Fibroblast of lung (primary cell): ENCODE measurements around the gene CCDC50. TPM values are rescaled to one million over a fixed set of nuclear protein-coding genes. Genes with fewer than 3 reads are reported as not detected.

Source experiments
- DNase-seq, 2 donors: peaks; one replicate each; pipeline versions ENCODE4 v3.0.0 to v3.0.0-alpha.2; 2010; ENCODE audit warnings: low read depth in 2 of 2
- H2AFZ ChIP-seq: 2 replicates; pipeline ENCODE4 v1.5.1; 2012; ENCODE audit warnings: low read length, control low read depth, inconsistent platforms
- H3K27ac ChIP-seq: 2 replicates; pipeline ENCODE4 v1.5.1; 2011; ENCODE audit warnings: low read length, control low read depth; ENCODE audit not compliant: insufficient read depth
- H3K27me3 ChIP-seq: 2 replicates; pipeline ENCODE4 v1.5.1; 2011; ENCODE audit warnings: mild to moderate bottlenecking, low read length; ENCODE audit not compliant: control insufficient read depth, insufficient read depth
- H3K36me3 ChIP-seq: 2 replicates; pipeline ENCODE4 v1.5.1; 2011; ENCODE audit warnings: low read length; ENCODE audit not compliant: control insufficient read depth, insufficient read depth
- H3K4me1 ChIP-seq: 2 replicates; pipeline ENCODE4 v1.5.1; 2011; ENCODE audit warnings: low read length; ENCODE audit not compliant: control insufficient read depth, insufficient read depth; ENCODE audit errors: extremely low read depth
- H3K4me2 ChIP-seq: 2 replicates; pipeline ENCODE4 v1.5.1; 2011; ENCODE audit warnings: low read length, control low read depth; ENCODE audit not compliant: insufficient read depth; ENCODE audit errors: extremely low read depth
- H3K4me3 ChIP-seq, 4 experiments: fragments of 200-600 bp in 1 of 4; sonication (generic) in 1 of 4; replicated peaks in 1 of 4; 2 replicates each; pipeline ENCODE4 v1.5.1; 2011 to 2016; ENCODE audit warnings: low read length in 4 of 4, low read depth in 3 of 4, mild to moderate bottlenecking in 3 of 4, control low read depth in 2 of 4, inconsistent platforms in 1 of 4, mixed read lengths in 1 of 4; ENCODE audit not compliant: insufficient read depth in 1 of 4; ENCODE audit errors: control extremely low read depth in 1 of 4
- H3K79me2 ChIP-seq: 2 replicates; pipeline ENCODE4 v1.5.1; 2012; ENCODE audit warnings: mild to moderate bottlenecking, low read length, inconsistent platforms; ENCODE audit not compliant: control insufficient read depth, insufficient read depth
- H3K9ac ChIP-seq: 2 replicates; pipeline ENCODE4 v1.5.1; 2011; ENCODE audit warnings: mild to moderate bottlenecking, low read length, control low read depth; ENCODE audit not compliant: insufficient read depth
- H3K9me3 ChIP-seq: 2 replicates; pipeline ENCODE4 v1.5.1; 2012; ENCODE audit warnings: low read depth, low read length; ENCODE audit not compliant: control insufficient read depth, insufficient read depth
- H4K20me1 ChIP-seq: 2 replicates; pipeline ENCODE4 v1.5.1; 2011; ENCODE audit warnings: low read length; ENCODE audit not compliant: control insufficient read depth, insufficient read depth; ENCODE audit errors: extremely low read depth
- EZH2 ChIP-seq: IDR thresholded peaks from 2 replicates; pipeline ENCODE4 v1.5.1; 2012; ENCODE audit warnings: low read length, control low read depth, mild to moderate bottlenecking; ENCODE audit errors: missing control alignments
- polyA plus RNA-seq, 2 donors: library from polyadenylated mRNA; depleted of rRNA in 1 of 2; stranded (reverse) in 1 of 2; unstranded in 1 of 2; fragments of >200 nt; gene quantifications; 2 replicates each; pipeline ENCODE4 v1.2.1, GENCODE V29; 2011 to 2012; ENCODE audit warnings: missing spikeins in 1 of 2
- total RNA-seq: library from RNA; depleted of rRNA; stranded (reverse); fragments of >200 nt; gene quantifications from 2 replicates; pipeline ENCODE4 v1.2.1, GENCODE V29; 2014
- TF ChIP-seq, protein P1 (sequence below), 2 donors: IDR thresholded peaks in 1 of 2; conservative IDR thresholded peaks in 1 of 2; 1 replicate in 1 of 2; 2 replicates in 1 of 2; pipeline ENCODE4 v1.5.1; 2011 to 2012; ENCODE audit warnings: low read length in 2 of 2, control low read depth in 1 of 2, inconsistent platforms in 1 of 2, low read depth in 1 of 2, mild to moderate bottlenecking in 1 of 2

The CCDC50 gene
- total and polyA plus RNA-seq, 2 donors (not counting 1 experiment from before 2014, with no cell fraction given): 109 to 114 TPM

GRCh38 chr3:191345334-191345733 is 16.1 kb downstream of the CCDC50 start:
- Histone ChIP-seq H3K4me3 (no peak overlapping the region), H3K9me3 (no peaks in the 10 kb centered on the region), H3K36me3 (no peaks in the 10 kb centered on the region), H4K20me1 (no peaks in the 10 kb centered on the region), H3K4me2 (no peak overlapping the region), H3K27me3 (no peaks in the 10 kb centered on the region), H3K27ac (no peak overlapping the region), H2AFZ (no peak overlapping the region), H3K79me2 (peaks cover 89% of the 10 kb centered on the region), H3K4me1 (peaks cover 2% of the 10 kb centered on the region), H3K9ac (no peak overlapping the region)
- TF ChIP-seq EZH2: no peak
- TF ChIP-seq, protein P1, sequence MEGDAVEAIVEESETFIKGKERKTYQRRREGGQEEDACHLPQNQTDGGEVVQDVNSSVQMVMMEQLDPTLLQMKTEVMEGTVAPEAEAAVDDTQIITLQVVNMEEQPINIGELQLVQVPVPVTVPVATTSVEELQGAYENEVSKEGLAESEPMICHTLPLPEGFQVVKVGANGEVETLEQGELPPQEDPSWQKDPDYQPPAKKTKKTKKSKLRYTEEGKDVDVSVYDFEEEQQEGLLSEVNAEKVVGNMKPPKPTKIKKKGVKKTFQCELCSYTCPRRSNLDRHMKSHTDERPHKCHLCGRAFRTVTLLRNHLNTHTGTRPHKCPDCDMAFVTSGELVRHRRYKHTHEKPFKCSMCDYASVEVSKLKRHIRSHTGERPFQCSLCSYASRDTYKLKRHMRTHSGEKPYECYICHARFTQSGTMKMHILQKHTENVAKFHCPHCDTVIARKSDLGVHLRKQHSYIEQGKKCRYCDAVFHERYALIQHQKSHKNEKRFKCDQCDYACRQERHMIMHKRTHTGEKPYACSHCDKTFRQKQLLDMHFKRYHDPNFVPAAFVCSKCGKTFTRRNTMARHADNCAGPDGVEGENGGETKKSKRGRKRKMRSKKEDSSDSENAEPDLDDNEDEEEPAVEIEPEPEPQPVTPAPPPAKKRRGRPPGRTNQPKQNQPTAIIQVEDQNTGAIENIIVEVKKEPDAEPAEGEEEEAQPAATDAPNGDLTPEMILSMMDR (conservative IDR thresholded peaks at IDR 0.05 in 1 of 2, IDR thresholded peaks at IDR 0.05 in 1 of 2; ENCODE audit: low read depth in 1 of 2, low read length in 2 of 2): no peak
- peak in 1 of 2 donors; percentile 55 for DNase-seq

DNA sequence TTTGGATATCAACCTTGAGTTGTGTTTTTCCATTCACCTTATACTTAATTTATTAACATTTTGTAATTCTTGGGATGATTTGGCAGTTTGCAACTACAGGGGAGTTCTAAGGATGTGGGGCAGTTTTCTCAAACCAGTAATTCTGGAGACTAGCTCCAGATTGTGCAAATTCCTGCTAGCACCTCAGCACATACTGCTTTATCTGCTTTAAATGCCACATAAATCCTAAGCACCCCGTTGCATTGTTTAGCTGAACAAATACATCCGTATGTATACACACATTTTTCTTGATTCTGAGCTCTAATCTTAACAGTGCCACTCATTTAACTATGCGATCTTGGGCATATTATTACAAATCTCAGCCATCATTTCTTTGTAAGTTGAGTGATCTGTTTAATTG is 18.0 kb downstream of the CCDC50 start:
- no peaks in the 10 kb centered on the region for H3K36me3 ChIP-seq
- H3K27me3 ChIP-seq: no peaks in the 10 kb centered on the region
- H3K9ac ChIP-seq: no peak overlapping the region
- no peak overlapping the region for H3K4me2 ChIP-seq
- TF ChIP-seq EZH2: no peak
- TF ChIP-seq, protein P1 (conservative IDR thresholded peaks at IDR 0.05 in 1 of 2, IDR thresholded peaks at IDR 0.05 in 1 of 2; ENCODE audit: low read depth in 1 of 2, low read length in 2 of 2): no peak
- peaks cover 2% of the 10 kb centered on the region for H3K4me1 ChIP-seq
- H3K27ac ChIP-seq: no peak overlapping the region
- H4K20me1 ChIP-seq: no peaks in the 10 kb centered on the region
- peaks cover 83% of the 10 kb centered on the region for H3K79me2 ChIP-seq
- DNase-seq: no peak
- no peak overlapping the region for H3K4me3 ChIP-seq
- no peaks in the 10 kb centered on the region for H3K9me3 ChIP-seq
- no peak overlapping the region for H2AFZ ChIP-seq

DNA sequence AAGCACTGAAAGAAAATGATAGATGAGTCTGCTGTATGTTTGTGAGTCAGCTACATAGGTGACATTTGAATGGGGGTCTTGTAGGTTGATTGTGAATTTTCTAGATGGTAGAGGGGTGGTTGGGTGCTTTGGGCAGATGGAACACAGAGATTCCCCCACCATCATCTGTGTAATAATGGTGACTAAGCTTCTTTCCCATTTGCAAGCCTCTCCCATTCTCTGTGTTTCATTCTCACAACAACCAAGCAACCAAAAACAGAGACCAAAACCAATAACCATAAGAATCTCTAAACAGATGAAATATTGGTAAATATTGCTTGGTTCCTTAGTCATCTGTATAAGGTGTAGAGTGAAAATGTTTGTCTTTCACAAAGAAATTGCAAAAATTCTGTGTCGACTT is 18.9 kb downstream of the CCDC50 start:
- no peak overlapping the region for H3K27ac ChIP-seq
- no peak overlapping the region for H3K4me3 ChIP-seq
- H3K79me2 ChIP-seq: peaks cover 82% of the 10 kb centered on the region
- H3K9me3 ChIP-seq: no peaks in the 10 kb centered on the region
- no peak for TF ChIP-seq EZH2
- TF ChIP-seq, protein P1 (conservative IDR thresholded peaks at IDR 0.05 in 1 of 2, IDR thresholded peaks at IDR 0.05 in 1 of 2; ENCODE audit: low read depth in 1 of 2, low read length in 2 of 2): no peak
- DNase-seq: no peak
- no peak overlapping the region for H3K9ac ChIP-seq
- peaks cover under 1% of the 10 kb centered on the region for H3K4me1 ChIP-seq
- H3K27me3 ChIP-seq: no peaks in the 10 kb centered on the region
- no peaks in the 10 kb centered on the region for H3K36me3 ChIP-seq
- no peaks in the 10 kb centered on the region for H4K20me1 ChIP-seq
- H3K4me2 ChIP-seq: no peak overlapping the region
- H2AFZ ChIP-seq: no peak overlapping the region
